GM10248 (cell line): Measurements from ENCODE around the gene HAO2.

Experiments
- CTCF ChIA-PET: fragments of 300-600 bp; sonication (Branson Sonifier 250); formaldehyde crosslinking; extraction: SDS; loops from one replicate; lab custom pipeline; 2021; ENCODE audit warnings: antibody characterized with exemption; lab: Yijun Ruan, JAX
- POLR2A ChIA-PET: fragments of 350-650 bp; sonication (Branson Sonifier 250); formaldehyde crosslinking; extraction: SDS; loops from one replicate; lab custom pipeline; 2020; ENCODE audit warnings: antibody characterized with exemption; lab: Yijun Ruan, JAX
- DNase-seq: peaks from one replicate; pipeline ENCODE4 v3.0.0; 2012; ENCODE audit errors: extremely low spot score
- CTCF ChIP-seq: IDR thresholded peaks from 2 replicates; pipeline ENCODE4 v1.5.1; 2012; ENCODE audit warnings: mild to moderate bottlenecking, low read depth; ENCODE audit errors: extremely low read depth, missing control alignments, control extremely low read depth

Gene HAO2

GRCh38 chr1:119410961-119411360, 42.4 kb downstream of the HAO2 start:
- no peak for TF ChIP-seq CTCF
- no peak for DNase-seq
- ChIA-PET POLR2A (no interaction called here), CTCF (interaction anchor here (0.6 kb wide), 1 partner anchor 9 kb away, joined by 3 read pairs; no protein-coding TSS in a partner anchor)

- POLR2A ChIA-PET: no interaction called here
- no peak for TF ChIP-seq CTCF
- no peak for DNase-seq
- CTCF ChIA-PET: no interaction called here
Observed at GRCh38 chr1:119414950-119415349, 46.4 kb downstream of the HAO2 start, which contains the start of gene HSD3B2. TSS of gene HSD3B2 (plus strand) at chr1:119415150. CDS start at chr1:119415420, 270 bp downstream.

- POLR2A ChIA-PET: interaction anchor here (0.6 kb wide), 1 partner anchor 28 kb away, joined by 5 read pairs; no protein-coding TSS in a partner anchor
- DNase-seq: no peak
- no peak for TF ChIP-seq CTCF
- CTCF ChIA-PET: no interaction called here
Observed at GRCh38 chr1:119416006-119416640, 47.5 kb downstream of the HAO2 start.

GRCh38 chr1:119419109-119419508, 50.5 kb downstream of the HAO2 start:
- POLR2A ChIA-PET: no interaction called here
- DNase-seq: no peak
- CTCF ChIA-PET: interaction anchor here (1.1 kb wide), 1 partner anchor 8 kb away, joined by 3 read pairs; no protein-coding TSS in a partner anchor
- no peak for TF ChIP-seq CTCF

GRCh38 chr1:119420638-119421037, 52.1 kb downstream of the HAO2 start:
- no peak for DNase-seq
- no peak for TF ChIP-seq CTCF
- ChIA-PET POLR2A (no interaction called here), CTCF (no interaction called here)

- no peak for DNase-seq
- ChIA-PET CTCF (interaction anchor here (1.3 kb wide), 1 partner anchor 10 kb away, joined by 3 read pairs; no protein-coding TSS in a partner anchor), POLR2A (no interaction called here)
- TF ChIP-seq CTCF: no peak
Observed at GRCh38 chr1:119422631-119423030, 54.0 kb downstream of the HAO2 start.
